AG04449 (cell line): ENCODE results near the gene SELENOO.

Experiments
- CTCF ChIA-PET: fragments of 350-600 bp; formaldehyde crosslinking; extraction: SDS; loops from one replicate; lab custom pipeline; 2021; ENCODE audit warnings: antibody characterized with exemption; lab: Yijun Ruan, JAX
- POLR2A ChIA-PET: fragments of 400-600, 350-600 bp; formaldehyde crosslinking; extraction: SDS; loops from one replicate; lab custom pipeline; 2020; ENCODE audit warnings: antibody characterized with exemption, inconsistent platforms; lab: Yijun Ruan, JAX
- DNase-seq: peaks from one replicate; pipeline ENCODE4 v3.0.0-alpha.2; 2010; ENCODE audit warnings: low read depth, low spot score
- H3K4me3 ChIP-seq: 2 replicates; pipeline ENCODE4 v1.5.1; 2011; ENCODE audit warnings: low read depth, mild to moderate bottlenecking, control low read depth, low read length
- CTCF ChIP-seq: IDR thresholded peaks from one replicate; pipeline ENCODE4 v1.5.1; 2011; ENCODE audit warnings: mild to moderate bottlenecking, moderate library complexity, low read length, control low read depth, inconsistent platforms; ENCODE audit not compliant: insufficient read depth; ENCODE audit errors: missing control alignments

SELENOO gene

DNA sequence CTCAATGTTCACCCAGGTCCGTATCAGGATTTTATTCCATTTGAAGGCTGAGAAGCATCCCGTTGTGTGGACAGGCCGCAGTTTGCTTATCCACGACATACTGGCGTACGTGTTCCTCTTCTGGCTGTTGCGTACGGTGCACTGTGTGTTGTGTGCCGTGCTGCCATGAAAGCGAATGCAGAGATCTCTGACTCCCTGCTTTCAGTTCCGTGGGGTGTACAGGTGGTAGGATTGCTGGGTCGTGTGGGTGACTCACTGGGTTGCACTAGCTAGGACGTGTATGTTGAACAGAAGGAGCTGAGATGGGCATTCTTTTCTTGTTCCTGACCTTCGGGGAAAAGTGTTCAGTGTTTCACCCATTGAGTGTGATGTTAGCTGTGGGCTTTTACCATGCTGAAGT, 10.3 kb downstream of the SELENOO start:
- POLR2A ChIA-PET: no interaction called here
- CTCF ChIA-PET: interaction anchor here (0.8 to 6.6 kb wide), 12 partner anchors 9 to 280 kb away, joined by 3 to 62 read pairs (median 4); partner anchors contain the start of gene HDAC10
- DNase-seq: no peak
- no peak for TF ChIP-seq CTCF
- no peak overlapping the region for H3K4me3 ChIP-seq

- no peak overlapping the region for H3K4me3 ChIP-seq
- ChIA-PET CTCF (interaction anchor here (1.5 to 6.6 kb wide), 2 partner anchors 24 to 66 kb away, joined by 3 to 62 read pairs; no protein-coding TSS in a partner anchor), POLR2A (no interaction called here)
- TF ChIP-seq CTCF: no peak
- DNase-seq: no peak
Observed at GRCh38 chr22:50213263-50213662, 12.5 kb downstream of the SELENOO start.

- no peak for DNase-seq
- no peak for TF ChIP-seq CTCF
- no peak overlapping the region for H3K4me3 ChIP-seq
- CTCF ChIA-PET: interaction anchor here (1.2 to 6.6 kb wide), 4 partner anchors 8 to 68 kb away, joined by 3 to 62 read pairs (median 10); no protein-coding TSS in a partner anchor
- POLR2A ChIA-PET: no interaction called here
Observed at GRCh38 chr22:50215297-50216054, 14.7 kb downstream of the SELENOO start.

DNA sequence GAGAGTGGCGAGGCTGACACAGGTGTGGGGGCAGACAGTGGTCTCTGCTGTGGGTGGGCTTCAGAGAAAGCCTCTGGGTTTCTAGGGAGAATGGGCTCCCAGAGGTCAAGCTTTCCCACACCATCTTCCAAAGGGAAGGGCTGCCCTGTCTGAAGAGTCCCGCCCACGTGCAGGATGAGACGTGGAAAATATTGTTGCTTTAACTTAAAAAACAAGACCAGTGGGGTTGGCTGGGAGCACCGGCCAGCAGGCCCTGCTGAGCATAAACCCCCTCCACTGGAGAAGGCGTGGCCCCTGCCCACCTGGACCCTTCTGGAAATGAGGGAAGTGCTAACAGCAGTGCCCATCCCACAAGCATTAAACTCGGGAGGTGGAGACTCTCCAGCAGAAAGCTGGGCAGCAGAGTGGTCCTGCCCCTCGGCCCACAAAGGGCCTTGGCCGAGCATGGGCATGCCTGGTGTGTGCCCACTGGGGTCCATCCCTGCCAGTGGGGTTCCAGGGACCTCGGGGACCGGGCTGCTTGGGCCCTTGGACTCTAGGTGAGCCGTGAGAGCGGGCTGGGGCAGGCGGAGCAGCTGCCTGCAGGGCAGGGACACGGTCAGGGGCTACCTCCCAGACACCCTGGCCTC, 15.4 kb downstream of the SELENOO start:
- CTCF ChIA-PET: interaction anchor here (1.5 to 6.6 kb wide), 3 partner anchors 10 to 69 kb away, joined by 3 to 62 read pairs (median 15); no protein-coding TSS in a partner anchor
- TF ChIP-seq CTCF: no peak
- no peak overlapping the region for H3K4me3 ChIP-seq
- POLR2A ChIA-PET: no interaction called here
- DNase-seq: no peak

GRCh38 chr22:50216684-50217520, 16.1 kb downstream of the SELENOO start:
- H3K4me3 ChIP-seq: no peak overlapping the region
- CTCF ChIA-PET: interaction anchor here (1.5 to 6.6 kb wide), 3 partner anchors 10 to 69 kb away, joined by 3 to 62 read pairs (median 15); no protein-coding TSS in a partner anchor
- no peak for TF ChIP-seq CTCF
- DNase-seq: no peak
- POLR2A ChIA-PET: no interaction called here
